ENCODE results near the gene HIRIP3. TPM values are rescaled to one million over a fixed set of nuclear protein-coding genes. Genes with fewer than 3 reads are reported as not detected.

The HIRIP3 gene
- total and polyA plus RNA-seq, 2 of the 13 experiments (the other 11 are each of a cell fraction or from before 2014, with no cell fraction given): 12.6 to 17.2 TPM

DNA sequence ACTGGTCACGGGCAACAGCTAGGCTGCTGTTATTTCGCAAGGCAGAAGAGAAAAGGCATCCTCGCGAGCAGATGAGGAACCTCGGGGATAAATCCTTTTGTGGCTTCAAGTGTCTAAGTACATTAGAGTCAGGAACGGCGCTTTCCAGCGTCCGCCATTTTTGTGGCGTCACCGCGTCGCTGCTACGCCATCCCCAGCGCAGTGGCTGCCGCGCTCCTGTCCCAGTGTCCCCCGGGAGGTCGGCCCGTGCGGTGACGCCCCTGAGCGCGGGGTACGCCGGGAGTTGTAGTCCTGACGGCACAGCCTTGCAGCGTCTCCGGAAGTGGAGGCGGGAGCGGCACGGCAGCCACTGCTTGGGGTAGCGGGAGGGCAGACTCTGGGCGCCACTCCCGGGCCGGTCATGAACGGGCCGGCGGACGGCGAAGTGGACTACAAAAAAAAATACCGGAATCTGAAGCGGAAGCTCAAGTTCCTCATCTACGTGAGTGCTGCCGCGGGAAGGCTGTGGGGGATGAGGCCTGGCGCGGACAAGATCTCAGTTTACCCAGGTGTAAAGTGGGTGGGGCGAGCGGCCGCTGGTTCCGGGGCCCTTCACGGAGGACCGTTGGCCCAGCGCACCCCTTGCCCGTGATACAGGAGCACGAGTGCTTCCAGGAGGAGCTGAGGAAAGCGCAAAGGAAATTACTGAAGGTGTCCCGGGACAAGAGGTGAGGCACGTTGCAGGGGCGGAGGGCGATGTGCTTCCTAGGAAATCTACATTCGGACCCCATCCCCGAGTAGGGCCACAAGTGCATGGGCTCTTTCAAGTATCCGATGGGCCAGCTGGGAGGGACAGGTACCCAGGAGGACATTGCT lies 721 bp upstream of the HIRIP3 start, which contains the start of gene INO80E (continued):
- peak; percentile 74; the same call in 1 of the 2 replicates for TF ChIP-seq ESRRA (CRISPR knock-in tag; IDR thresholded peaks at IDR 0.05; ENCODE audit: low read depth)
- 0 out of 2 replicates have a peak, but pooled peaks have one; percentile 29 for TF ChIP-seq ZNF773 (CRISPR knock-in tag; IDR thresholded peaks at IDR 0.05; ENCODE audit: borderline replicate concordance)
- TF ChIP-seq, protein P1, sequence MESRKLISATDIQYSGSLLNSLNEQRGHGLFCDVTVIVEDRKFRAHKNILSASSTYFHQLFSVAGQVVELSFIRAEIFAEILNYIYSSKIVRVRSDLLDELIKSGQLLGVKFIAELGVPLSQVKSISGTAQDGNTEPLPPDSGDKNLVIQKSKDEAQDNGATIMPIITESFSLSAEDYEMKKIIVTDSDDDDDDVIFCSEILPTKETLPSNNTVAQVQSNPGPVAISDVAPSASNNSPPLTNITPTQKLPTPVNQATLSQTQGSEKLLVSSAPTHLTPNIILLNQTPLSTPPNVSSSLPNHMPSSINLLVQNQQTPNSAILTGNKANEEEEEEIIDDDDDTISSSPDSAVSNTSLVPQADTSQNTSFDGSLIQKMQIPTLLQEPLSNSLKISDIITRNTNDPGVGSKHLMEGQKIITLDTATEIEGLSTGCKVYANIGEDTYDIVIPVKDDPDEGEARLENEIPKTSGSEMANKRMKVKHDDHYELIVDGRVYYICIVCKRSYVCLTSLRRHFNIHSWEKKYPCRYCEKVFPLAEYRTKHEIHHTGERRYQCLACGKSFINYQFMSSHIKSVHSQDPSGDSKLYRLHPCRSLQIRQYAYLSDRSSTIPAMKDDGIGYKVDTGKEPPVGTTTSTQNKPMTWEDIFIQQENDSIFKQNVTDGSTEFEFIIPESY (CRISPR knock-in tag; IDR thresholded peaks at IDR 0.05): peak; percentile 16; the same call in 1 of the 2 replicates
- TF ChIP-seq ZC3H13 (CRISPR knock-in tag; IDR thresholded peaks at IDR 0.05): no peak
- peak; percentile 24 for TF ChIP-seq CBX1 (IDR thresholded peaks at IDR 0.05; ENCODE audit: low read depth)
- TF ChIP-seq HCFC1 (IDR thresholded peaks at IDR 0.05; ENCODE audit: low read depth, low read length): peak; percentile 94
- TF ChIP-seq HNRNPH1 (optimal IDR thresholded peaks at IDR 0.05; ENCODE audit: low read depth, low read length): peak; percentile 78
- TF ChIP-seq ISL2 (CRISPR knock-in tag; IDR thresholded peaks at IDR 0.05): peak; percentile 74
- 0 out of 2 replicates have a peak, but pooled peaks have one; percentile 71 for TF ChIP-seq SMAD3 (CRISPR knock-in tag; IDR thresholded peaks at IDR 0.05)
- no peak for TF ChIP-seq MTF1 (CRISPR knock-in tag; IDR thresholded peaks at IDR 0.05)
- peak; percentile 95 for TF ChIP-seq ZNF337 (CRISPR knock-in tag; IDR thresholded peaks at IDR 0.05; ENCODE audit: borderline replicate concordance, low read depth)
- TF ChIP-seq, protein P2, sequence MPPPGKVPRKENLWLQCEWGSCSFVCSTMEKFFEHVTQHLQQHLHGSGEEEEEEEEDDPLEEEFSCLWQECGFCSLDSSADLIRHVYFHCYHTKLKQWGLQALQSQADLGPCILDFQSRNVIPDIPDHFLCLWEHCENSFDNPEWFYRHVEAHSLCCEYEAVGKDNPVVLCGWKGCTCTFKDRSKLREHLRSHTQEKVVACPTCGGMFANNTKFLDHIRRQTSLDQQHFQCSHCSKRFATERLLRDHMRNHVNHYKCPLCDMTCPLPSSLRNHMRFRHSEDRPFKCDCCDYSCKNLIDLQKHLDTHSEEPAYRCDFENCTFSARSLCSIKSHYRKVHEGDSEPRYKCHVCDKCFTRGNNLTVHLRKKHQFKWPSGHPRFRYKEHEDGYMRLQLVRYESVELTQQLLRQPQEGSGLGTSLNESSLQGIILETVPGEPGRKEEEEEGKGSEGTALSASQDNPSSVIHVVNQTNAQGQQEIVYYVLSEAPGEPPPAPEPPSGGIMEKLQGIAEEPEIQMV (CRISPR knock-in tag; IDR thresholded peaks at IDR 0.05; ENCODE audit: low read depth): peak; percentile 70; the same call in 1 of the 2 replicates
- peak; percentile 80 for TF ChIP-seq KDM3A (CRISPR knock-in tag; IDR thresholded peaks at IDR 0.05; ENCODE audit: low read depth)
- TF ChIP-seq RARA (CRISPR knock-in tag; IDR thresholded peaks at IDR 0.05): peak; percentile 37; the same call in 1 of the 2 replicates
- 0 out of 2 replicates have a peak, but pooled peaks have one; percentile 68 for TF ChIP-seq ZNF766 (CRISPR knock-in tag; IDR thresholded peaks at IDR 0.05; ENCODE audit: borderline replicate concordance)
- TF ChIP-seq ZNF780A (CRISPR knock-in tag; IDR thresholded peaks at IDR 0.05): no peak; the same call in 1 of the 2 replicates
- TF ChIP-seq UBTF (CRISPR knock-in tag; IDR thresholded peaks at IDR 0.05): peak; percentile 84
- peak; percentile 88 for TF ChIP-seq KDM5A (IDR thresholded peaks at IDR 0.05; ENCODE audit: borderline replicate concordance, low read length)
- TF ChIP-seq ZBTB2 (CRISPR knock-in tag; IDR thresholded peaks at IDR 0.05; ENCODE audit: low read depth): peak; percentile 86
- no peak for TF ChIP-seq FOXK2 (IDR thresholded peaks at IDR 0.05)

All from HepG2 (cell line).